Measurements from ENCODE around the gene TMEM38B. TPM values are rescaled to one million over a fixed set of nuclear protein-coding genes. Genes with fewer than 3 reads are reported as not detected.

The TMEM38B gene, protein sequence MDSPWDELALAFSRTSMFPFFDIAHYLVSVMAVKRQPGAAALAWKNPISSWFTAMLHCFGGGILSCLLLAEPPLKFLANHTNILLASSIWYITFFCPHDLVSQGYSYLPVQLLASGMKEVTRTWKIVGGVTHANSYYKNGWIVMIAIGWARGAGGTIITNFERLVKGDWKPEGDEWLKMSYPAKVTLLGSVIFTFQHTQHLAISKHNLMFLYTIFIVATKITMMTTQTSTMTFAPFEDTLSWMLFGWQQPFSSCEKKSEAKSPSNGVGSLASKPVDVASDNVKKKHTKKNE
- 1 to 10 TPM; 5.4 to 7.7 TPM for total RNA-seq

DNA sequence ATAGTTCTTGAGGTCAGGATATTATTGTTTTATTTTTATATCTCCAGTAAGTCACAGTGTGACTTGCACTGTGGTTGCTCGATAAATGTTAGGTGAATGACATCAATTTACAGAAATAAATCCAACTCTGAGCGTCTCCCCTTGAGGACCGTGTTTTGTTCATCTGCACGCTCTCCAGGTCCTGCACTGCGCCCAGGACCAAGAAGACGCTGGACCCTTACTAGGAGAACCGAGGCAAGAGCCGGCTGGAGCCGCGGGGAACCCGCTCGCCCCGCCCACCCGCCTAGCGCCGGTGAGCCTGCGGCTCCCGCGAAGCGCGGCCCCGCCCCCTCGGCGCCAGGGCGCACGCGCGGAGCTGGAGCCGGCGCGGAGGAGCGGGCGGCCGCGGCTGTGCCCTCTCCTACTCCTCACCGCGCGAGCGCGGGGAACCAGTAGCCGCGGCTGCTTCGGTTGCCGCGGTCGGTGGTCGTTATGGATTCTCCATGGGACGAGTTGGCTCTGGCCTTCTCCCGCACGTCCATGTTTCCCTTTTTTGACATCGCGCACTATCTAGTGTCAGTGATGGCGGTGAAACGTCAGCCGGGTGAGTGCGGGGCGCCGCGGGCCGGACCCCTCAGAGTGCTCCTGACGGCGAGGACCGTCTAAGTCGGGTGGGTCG, at the start of gene TMEM38B:
TSS of gene TMEM38B (plus strand) at position 352 of the 658 bp plus-strand sequence. CDS start at position 472, 120 bp downstream.

DNA sequence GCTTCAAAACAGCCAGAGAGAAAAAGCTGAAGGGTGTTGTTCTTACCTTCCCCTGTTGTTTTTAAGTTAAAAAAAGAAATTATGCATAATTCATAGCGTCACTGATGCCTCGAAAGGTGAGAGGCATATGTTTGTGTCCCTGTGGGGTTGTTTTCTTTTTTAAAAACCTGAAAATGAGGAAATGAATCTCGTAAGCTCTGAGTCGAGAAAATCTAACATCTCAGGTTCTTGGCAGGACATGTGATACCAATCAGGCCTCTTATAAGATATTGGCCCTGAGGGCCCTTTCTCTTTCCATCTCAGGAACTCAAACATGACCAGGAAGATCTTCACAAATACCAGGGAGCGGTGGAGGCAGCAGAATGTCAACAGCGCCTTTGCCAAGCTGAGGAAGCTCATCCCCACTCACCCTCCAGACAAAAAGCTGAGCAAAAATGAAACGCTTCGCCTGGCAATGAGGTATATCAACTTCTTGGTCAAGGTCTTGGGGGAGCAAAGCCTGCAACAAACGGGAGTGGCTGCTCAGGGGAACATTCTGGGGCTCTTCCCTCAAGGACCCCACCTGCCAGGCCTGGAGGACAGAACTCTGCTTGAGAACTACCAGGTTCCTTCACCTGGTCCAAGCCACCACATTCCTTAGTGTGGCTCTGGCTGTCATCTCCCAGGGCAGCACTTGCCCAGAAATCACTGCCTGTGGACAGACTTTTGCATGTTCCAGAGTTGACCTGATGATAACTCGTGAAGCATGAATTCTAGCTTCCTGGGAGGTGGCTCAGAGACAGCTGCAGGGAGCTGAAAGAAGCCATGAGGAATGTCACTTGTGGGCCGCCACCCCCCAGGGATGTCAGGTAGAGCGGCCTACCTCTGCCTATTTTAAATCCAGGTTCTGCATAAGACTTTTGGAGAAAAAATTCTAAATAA, 31.9 kb upstream of the TMEM38B start, which contains the start of gene TAL2:
TSS of gene TAL2 (plus strand) at position 274 of the 921 bp plus-strand sequence. CDS start at position 314, 40 bp downstream.

Other genes with a start within 250 kb of the TMEM38B start
- 1 to 10 TPM; 3.3 to 3.4 TPM for gene FSD1L, start 246.5 kb upstream of the TMEM38B start, total RNA-seq
- gene FKTN, start 136.4 kb upstream of the TMEM38B start, total RNA-seq: 10 to 100 TPM; 10.3 to 10.9 TPM
- under 1 TPM in 1 of 2 experiments, not detected in 1; 0.33 TPM for gene TAL2, start 32.1 kb upstream of the TMEM38B start, total RNA-seq